ENCODE measurements around the gene SNTA1.

- TF ChIP-seq POLR2A (IDR thresholded peaks at IDR 0.05; ENCODE audit: low read depth, low read length): no peak
- TF ChIP-seq POLR2AphosphoS5 (IDR thresholded peaks at IDR 0.05; ENCODE audit: low read depth, low read length): no peak
- no peak for TF ChIP-seq TAF1 (IDR thresholded peaks at IDR 0.05; ENCODE audit: borderline replicate concordance, low read depth, low read length)
Observed at GRCh38 chr20:33393609-33394008, 50.0 kb downstream of the SNTA1 start.

Measured in GM12892 (cell line).